A673 (cell line): ENCODE results near the gene HTR3B. TPM values are rescaled to one million over a fixed set of nuclear protein-coding genes. Genes with fewer than 3 reads are reported as not detected.
"Not testable (repeated sequence)": the region's sequence is repeated elsewhere in the genome, so short reads cannot be mapped to it uniquely, and the experiment has no call there.

Source experiments
- BruUV-seq: library from RNA; stranded (reverse); fragments of 400-500 nt; replicated peaks from 2 replicates; lab custom pipeline; 2021; lab: Mats Ljungman, UMichigan
- CTCF ChIA-PET: fragments of 300-600 bp; sonication (Branson Sonifier 250); formaldehyde crosslinking; loops from one replicate; lab custom pipeline; 2022; ENCODE audit warnings: antibody characterized with exemption; lab: Charles Lee
- POLR2A ChIA-PET: fragments of 300-600 bp; sonication (Branson Sonifier 250); formaldehyde crosslinking; loops from one replicate; lab custom pipeline; 2022; ENCODE audit warnings: antibody characterized with exemption; ENCODE audit not compliant: low non-redundant PET; lab: Charles Lee
- DNase-seq: peaks from one replicate; pipeline ENCODE4 v3.0.0-alpha.2; 2015; ENCODE audit warnings: low spot score
- H3K27ac ChIP-seq: fragments of 200-600 bp; sonication (generic); 2 replicates; pipeline ENCODE4 v1.5.1; 2016; ENCODE audit warnings: mixed run types, low read depth, mild to moderate bottlenecking, mixed read lengths, antibody characterized with exemption, low read length; ENCODE audit not compliant: poor library complexity, severe bottlenecking
- H3K27me3 ChIP-seq: fragments of 200-600 bp; sonication (generic); replicated peaks from 2 replicates; pipeline ENCODE4 v1.6.1; 2017; ENCODE audit warnings: mixed run types, low read depth, mild to moderate bottlenecking, mixed read lengths, antibody characterized with exemption, low read length; ENCODE audit not compliant: insufficient read depth, poor library complexity
- H3K36me3 ChIP-seq: fragments of 200-600 bp; sonication (generic); 2 replicates; pipeline ENCODE4 v1.6.1; 2016; ENCODE audit warnings: mixed run types, mild to moderate bottlenecking, mixed read lengths, antibody characterized with exemption, low read length; ENCODE audit not compliant: insufficient read depth, poor library complexity, severe bottlenecking
- H3K4me1 ChIP-seq: fragments of 200-600 bp; sonication (generic); 2 replicates; pipeline ENCODE4 v1.6.1; 2017; ENCODE audit warnings: mixed run types, mild to moderate bottlenecking, mixed read lengths, antibody characterized with exemption, low read length; ENCODE audit not compliant: insufficient read depth, poor library complexity, severe bottlenecking
- H3K4me3 ChIP-seq: fragments of 200-600 bp; sonication (generic); 2 replicates; pipeline ENCODE4 v1.5.1; 2016; ENCODE audit warnings: low read depth, mixed run types, mild to moderate bottlenecking, mixed read lengths, low read length; ENCODE audit not compliant: poor library complexity, severe bottlenecking
- H3K9me3 ChIP-seq: fragments of 200-600 bp; sonication (generic); 2 replicates; pipeline ENCODE4 v1.6.1; 2016; ENCODE audit warnings: mixed run types, low read depth, mild to moderate bottlenecking, mixed read lengths, antibody characterized with exemption, low read length; ENCODE audit not compliant: poor library complexity, severe bottlenecking
- CTCF ChIP-seq: fragments of 300-800, 200-600 bp; sonication (generic); conservative IDR thresholded peaks from 2 replicates; pipeline ENCODE4 v1.5.1; 2017; ENCODE audit warnings: low read depth, mild to moderate bottlenecking, antibody characterized with exemption, low read length, moderate library complexity, mixed read lengths
- EZH2 ChIP-seq: fragments of 200-600 bp; sonication (generic); IDR thresholded peaks from 2 replicates; pipeline ENCODE4 v1.6.1; 2017; ENCODE audit warnings: borderline replicate concordance, low read depth, mild to moderate bottlenecking, mixed read lengths, antibody characterized with exemption, low read length; ENCODE audit not compliant: poor library complexity, severe bottlenecking
- intact Hi-C: fragments of 100-400 bp; cut with micrococcal nuclease; formaldehyde crosslinking; loops from one replicate; pipeline ENCODE4 v1.10.0; 2022; ENCODE audit not compliant: unreplicated experiment
- total RNA-seq: library from RNA; stranded (reverse); gene quantifications from 2 replicates; pipeline ENCODE4 v1.2.3, GENCODE V29; 2021

The HTR3B gene
- total RNA-seq, 1 experiment from 2014 or later, result not detected

GRCh38 chr11:113907152-113907551, 2.6 kb downstream of the HTR3B start:
- POLR2A ChIA-PET, result interaction anchor here (0.6 kb wide), 1 partner anchor 349 kb away, joined by 3 read pairs; no protein-coding TSS in a partner anchor
- Histone ChIP-seq H3K4me1 (peaks cover 43% of the 10 kb centered on the region), H3K27ac (no peak overlapping the region), H3K9me3 (no peaks in the 10 kb centered on the region), H3K27me3 (peaks cover 24% of the 10 kb centered on the region), H3K4me3 (no peak overlapping the region), H3K36me3 (no peaks in the 10 kb centered on the region)
- BruUV-seq, result no TSS peak
- DNase-seq, result no peak
- CTCF ChIA-PET, result interaction anchor here (1.3 to 2.7 kb wide), 2 partner anchors 11 to 354 kb away, joined by 9 to 10 read pairs; no protein-coding TSS in a partner anchor
- intact Hi-C loops, result no loop called here
- TF ChIP-seq CTCF (no peak), EZH2 (no peak)

- intact Hi-C loops, result no loop called here
- TF ChIP-seq CTCF (no peak), EZH2 (no peak)
Observed at GRCh38 chr11:113907681-113908080, 3.1 kb downstream of the HTR3B start.

GRCh38 chr11:113908098-113908497, 3.5 kb downstream of the HTR3B start:
- BruUV-seq, result no TSS peak
- DNase-seq, result peak; percentile 25
- peaks cover 24% of the 10 kb centered on the region for H3K27me3 ChIP-seq
- H3K27ac ChIP-seq, result no peak overlapping the region
- peaks cover 43% of the 10 kb centered on the region for H3K4me1 ChIP-seq
- ChIA-PET CTCF (no interaction called here), POLR2A (no interaction called here)
- no peak overlapping the region for H3K4me3 ChIP-seq
- TF ChIP-seq CTCF (no peak), EZH2 (no peak)
- H3K36me3 ChIP-seq, result no peaks in the 10 kb centered on the region
- no peaks in the 10 kb centered on the region for H3K9me3 ChIP-seq
- intact Hi-C loops, result no loop called here

More at GRCh38 chr11:113907681-113908080, 3.1 kb downstream of the HTR3B start:
- H3K27ac ChIP-seq, result no peak overlapping the region
- peaks cover 43% of the 10 kb centered on the region for H3K4me1 ChIP-seq
- H3K9me3 ChIP-seq, result no peaks in the 10 kb centered on the region
- CTCF ChIA-PET, result interaction anchor here (2.7 kb wide), 1 partner anchor 12 kb away, joined by 10 read pairs; no protein-coding TSS in a partner anchor
- POLR2A ChIA-PET, result no interaction called here
- no peak for DNase-seq
- H3K4me3 ChIP-seq, result no peak overlapping the region
- no TSS peak for BruUV-seq
- no peaks in the 10 kb centered on the region for H3K36me3 ChIP-seq
- H3K27me3 ChIP-seq, result peaks cover 24% of the 10 kb centered on the region

GRCh38 chr11:113911491-113911890, 6.9 kb downstream of the HTR3B start:
- POLR2A ChIA-PET, result not testable (repeated sequence)
- CTCF ChIA-PET, result interaction anchor here (1.4 kb wide), 1 partner anchor 15 kb away, joined by 5 read pairs; no protein-coding TSS in a partner anchor

More at GRCh38 chr11:113911491-113911890, 6.9 kb downstream of the HTR3B start:
- H3K4me3 ChIP-seq, BruUV-seq, H3K36me3 ChIP-seq, intact Hi-C loops, DNase-seq, H3K9me3 ChIP-seq, H3K27ac ChIP-seq: not testable (repeated sequence)
- H3K27me3 ChIP-seq, result peaks cover 24% of the 10 kb centered on the region
- peaks cover 19% of the 10 kb centered on the region for H3K4me1 ChIP-seq
